SH-SY5Y (cell line): ENCODE data around the gene RNF25.

Experiments
- GATA2 ChIP-seq: IDR thresholded peaks from 2 replicates; pipeline ENCODE4 v1.6.1; 2011; ENCODE audit warnings: mild to moderate bottlenecking, low read depth, low read length
- GATA3 ChIP-seq: IDR thresholded peaks from 2 replicates; pipeline ENCODE4 v1.6.1; 2011; ENCODE audit warnings: low read depth, mild to moderate bottlenecking, low read length, moderate library complexity

DNA sequence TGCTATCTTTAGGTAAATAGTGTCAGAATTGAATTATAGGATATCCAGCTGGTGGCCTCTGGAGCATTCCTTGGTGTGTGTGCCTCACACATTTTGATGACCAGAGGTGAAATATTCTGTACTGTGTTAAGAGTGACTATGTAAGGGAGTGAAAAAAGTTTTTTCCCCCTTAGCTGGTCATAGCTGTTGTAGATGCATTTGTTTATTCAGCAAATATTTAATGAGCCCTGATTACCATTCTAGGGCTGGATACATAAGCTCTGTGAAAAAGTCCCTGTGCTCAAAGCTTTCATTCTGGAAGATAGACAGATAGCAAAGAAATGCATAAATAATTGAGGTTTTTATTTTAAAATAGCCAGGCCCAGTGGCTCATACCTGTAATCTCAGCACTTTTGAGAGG, 49.7 kb upstream of the RNF25 start:
- TF ChIP-seq GATA2 = no peak
- TF ChIP-seq GATA3 = no peak
